D721Med (cell line): ENCODE data around the gene TCAF2.
"Not testable (repeated sequence)": the region's sequence is repeated elsewhere in the genome, so short reads cannot be mapped to it uniquely, and the experiment has no call there.

ENCODE experiments used
- DNase-seq: peaks from one replicate; pipeline ENCODE4 v3.0.0; 2011; ENCODE audit warnings: low spot score; ENCODE audit not compliant: insufficient read length
- FAIRE-seq: peaks from 2 replicates; lab custom pipeline; 2011; peaks lifted over from hg19 to GRCh38; lab: Jason Lieb, UNC

Gene TCAF2

GRCh38 chr7:143650447-143650846 is 29.7 kb downstream of the TCAF2 start:
- not testable (repeated sequence) for FAIRE-seq, DNase-seq
